ENCODE results near the gene SLC25A12.

The SLC25A12 gene

GRCh38 chr2:171893824-171894611, at the start of gene SLC25A12:
Gene SLC25A12, minus strand, starts transcription at chr2:171894244. Its CDS starts 30 bp downstream, at chr2:171894214.
- H3K4me3 ChIP-seq (ENCODE audit: low read length) = peak within 1 kb of the TSS; percentile 83
- no peaks in the 10 kb centered on the region for H3K9me3 ChIP-seq (ENCODE audit: control insufficient read depth, low read length)
- H3K4me1 ChIP-seq (ENCODE audit: control insufficient read depth, insufficient read depth, low read length) = peaks cover 4% of the 10 kb centered on the region
- H3K9ac ChIP-seq (ENCODE audit: low read length) = peak within 1 kb of the TSS; percentile 68
- H3K36me3 ChIP-seq (ENCODE audit: control insufficient read depth, insufficient read depth, low read length) = no peaks in the 10 kb centered on the region
- no peaks in the 10 kb centered on the region for H3K27me3 ChIP-seq (ENCODE audit: control insufficient read depth, insufficient read depth, low read length)

GRCh38 chr2:171941316-171941699, 47.3 kb upstream of the SLC25A12 start:
- Histone ChIP-seq H3K27me3 (ENCODE audit: control insufficient read depth, insufficient read depth, low read length) (no peaks in the 10 kb centered on the region), H3K9me3 (ENCODE audit: control insufficient read depth, low read length) (no peaks in the 10 kb centered on the region), H3K4me1 (ENCODE audit: control insufficient read depth, insufficient read depth, low read length) (no peaks in the 10 kb centered on the region), H3K4me3 (ENCODE audit: low read length) (no peak overlapping the region), H3K36me3 (ENCODE audit: control insufficient read depth, insufficient read depth, low read length) (no peaks in the 10 kb centered on the region), H3K9ac (ENCODE audit: low read length) (no peak overlapping the region)

- Histone ChIP-seq H3K9me3 (ENCODE audit: control insufficient read depth, low read length) (no peaks in the 10 kb centered on the region), H3K4me3 (ENCODE audit: low read length) (no peak overlapping the region), H3K36me3 (ENCODE audit: control insufficient read depth, insufficient read depth, low read length) (no peaks in the 10 kb centered on the region), H3K27me3 (ENCODE audit: control insufficient read depth, insufficient read depth, low read length) (no peaks in the 10 kb centered on the region), H3K4me1 (ENCODE audit: control insufficient read depth, insufficient read depth, low read length) (no peaks in the 10 kb centered on the region), H3K9ac (ENCODE audit: low read length) (no peak overlapping the region)
Observed at GRCh38 chr2:171939743-171940071, 45.7 kb upstream of the SLC25A12 start.

- H3K9me3 ChIP-seq (ENCODE audit: control insufficient read depth, low read length) = no peaks in the 10 kb centered on the region
- no peaks in the 10 kb centered on the region for H3K4me1 ChIP-seq (ENCODE audit: control insufficient read depth, insufficient read depth, low read length)
- no peaks in the 10 kb centered on the region for H3K36me3 ChIP-seq (ENCODE audit: control insufficient read depth, insufficient read depth, low read length)
- H3K9ac ChIP-seq (ENCODE audit: low read length) = no peak overlapping the region
- H3K4me3 ChIP-seq (ENCODE audit: low read length) = no peak overlapping the region
- no peaks in the 10 kb centered on the region for H3K27me3 ChIP-seq (ENCODE audit: control insufficient read depth, insufficient read depth, low read length)
Observed at GRCh38 chr2:171939058-171939742, 45.2 kb upstream of the SLC25A12 start.

- H3K4me3 ChIP-seq (ENCODE audit: low read length) = no peak overlapping the region
Observed at GRCh38 chr2:171930385-171930784, 36.3 kb upstream of the SLC25A12 start.

GRCh38 chr2:171924170-171924942, 30.3 kb upstream of the SLC25A12 start:
- Histone ChIP-seq H3K27me3 (ENCODE audit: control insufficient read depth, insufficient read depth, low read length) (no peaks in the 10 kb centered on the region), H3K9ac (ENCODE audit: low read length) (no peak overlapping the region), H3K4me1 (ENCODE audit: control insufficient read depth, insufficient read depth, low read length) (peaks cover 16% of the 10 kb centered on the region), H3K4me3 (ENCODE audit: low read length) (no peak overlapping the region), H3K9me3 (ENCODE audit: control insufficient read depth, low read length) (no peaks in the 10 kb centered on the region), H3K36me3 (ENCODE audit: control insufficient read depth, insufficient read depth, low read length) (no peaks in the 10 kb centered on the region)

More at GRCh38 chr2:171930385-171930784, 36.3 kb upstream of the SLC25A12 start:
- Histone ChIP-seq H3K27me3 (ENCODE audit: control insufficient read depth, insufficient read depth, low read length) (no peaks in the 10 kb centered on the region), H3K4me1 (ENCODE audit: control insufficient read depth, insufficient read depth, low read length) (no peaks in the 10 kb centered on the region), H3K36me3 (ENCODE audit: control insufficient read depth, insufficient read depth, low read length) (no peaks in the 10 kb centered on the region), H3K9me3 (ENCODE audit: control insufficient read depth, low read length) (no peaks in the 10 kb centered on the region), H3K9ac (ENCODE audit: low read length) (no peak overlapping the region)

GRCh38 chr2:171923206-171923605, 29.2 kb upstream of the SLC25A12 start:
- Histone ChIP-seq H3K9ac (ENCODE audit: low read length) (peak overlapping the region; percentile 81), H3K4me1 (ENCODE audit: control insufficient read depth, insufficient read depth, low read length) (peaks cover 16% of the 10 kb centered on the region), H3K4me3 (ENCODE audit: low read length) (peak overlapping the region; percentile 96), H3K9me3 (ENCODE audit: control insufficient read depth, low read length) (no peaks in the 10 kb centered on the region), H3K36me3 (ENCODE audit: control insufficient read depth, insufficient read depth, low read length) (no peaks in the 10 kb centered on the region), H3K27me3 (ENCODE audit: control insufficient read depth, insufficient read depth, low read length) (no peaks in the 10 kb centered on the region)

- Histone ChIP-seq H3K4me1 (ENCODE audit: control insufficient read depth, insufficient read depth, low read length) (peaks cover 16% of the 10 kb centered on the region), H3K4me3 (ENCODE audit: low read length) (peak within 1 kb of the TSS; percentile 96)
Observed at GRCh38 chr2:171922230-171923022, 28.4 kb upstream of the SLC25A12 start, which contains the start of gene HAT1. Gene HAT1, plus strand, starts transcription at chr2:171922461. Its CDS starts 40 bp downstream, at chr2:171922501.

GRCh38 chr2:171921970-171922229, 27.9 kb upstream of the SLC25A12 start:
- no peaks in the 10 kb centered on the region for H3K9me3 ChIP-seq (ENCODE audit: control insufficient read depth, low read length)
- H3K4me3 ChIP-seq (ENCODE audit: low read length) = peak overlapping the region; percentile 43
- H3K9ac ChIP-seq (ENCODE audit: low read length) = peak overlapping the region; percentile 81
- H3K36me3 ChIP-seq (ENCODE audit: control insufficient read depth, insufficient read depth, low read length) = no peaks in the 10 kb centered on the region
- no peaks in the 10 kb centered on the region for H3K27me3 ChIP-seq (ENCODE audit: control insufficient read depth, insufficient read depth, low read length)
- peaks cover 16% of the 10 kb centered on the region for H3K4me1 ChIP-seq (ENCODE audit: control insufficient read depth, insufficient read depth, low read length)

More at GRCh38 chr2:171922230-171923022, 28.4 kb upstream of the SLC25A12 start, which contains the start of gene HAT1:
- Histone ChIP-seq H3K27me3 (ENCODE audit: control insufficient read depth, insufficient read depth, low read length) (no peaks in the 10 kb centered on the region), H3K9ac (ENCODE audit: low read length) (peak within 1 kb of the TSS; percentile 81), H3K36me3 (ENCODE audit: control insufficient read depth, insufficient read depth, low read length) (no peaks in the 10 kb centered on the region), H3K9me3 (ENCODE audit: control insufficient read depth, low read length) (no peaks in the 10 kb centered on the region)

GRCh38 chr2:171919453-171919852, 25.4 kb upstream of the SLC25A12 start:
- Histone ChIP-seq H3K9me3 (ENCODE audit: control insufficient read depth, low read length) (no peaks in the 10 kb centered on the region), H3K36me3 (ENCODE audit: control insufficient read depth, insufficient read depth, low read length) (no peaks in the 10 kb centered on the region), H3K27me3 (ENCODE audit: control insufficient read depth, insufficient read depth, low read length) (no peaks in the 10 kb centered on the region), H3K4me1 (ENCODE audit: control insufficient read depth, insufficient read depth, low read length) (peaks cover 16% of the 10 kb centered on the region), H3K4me3 (ENCODE audit: low read length) (no peak overlapping the region), H3K9ac (ENCODE audit: low read length) (no peak overlapping the region)

- Histone ChIP-seq H3K4me3 (ENCODE audit: low read length) (no peak overlapping the region), H3K27me3 (ENCODE audit: control insufficient read depth, insufficient read depth, low read length) (no peaks in the 10 kb centered on the region), H3K9ac (ENCODE audit: low read length) (no peak overlapping the region), H3K36me3 (ENCODE audit: control insufficient read depth, insufficient read depth, low read length) (no peaks in the 10 kb centered on the region), H3K4me1 (ENCODE audit: control insufficient read depth, insufficient read depth, low read length) (no peaks in the 10 kb centered on the region), H3K9me3 (ENCODE audit: control insufficient read depth, low read length) (no peaks in the 10 kb centered on the region)
Observed at GRCh38 chr2:171913517-171913916, 19.5 kb upstream of the SLC25A12 start.
